Prostate gland (tissue), 2 donors: Measurements from ENCODE around the gene DTX1. TPM values are rescaled to one million over a fixed set of nuclear protein-coding genes. Genes with fewer than 3 reads are reported as not detected.

Experiments
- DNase-seq: peaks from one replicate; pipeline ENCODE4 v3.0.0-alpha.2; 2019; ENCODE audit warnings: low spot score
- H3K27ac ChIP-seq, 2 donors: fragments of 200-600 bp; sonication (generic); 2 replicates each; pipeline ENCODE4 v1.5.1; 2017 to 2019
- H3K27me3 ChIP-seq: fragments of 200-600 bp; sonication (generic); replicated peaks from 2 replicates; pipeline ENCODE4 v1.5.1; 2019; ENCODE audit not compliant: insufficient read depth
- H3K36me3 ChIP-seq, 2 donors: fragments of 200-600 bp; sonication (generic); 1 replicate in 1 of 2; 2 replicates in 1 of 2; pipeline versions ENCODE4 v1.5.1 to v1.8.1; 2017 to 2019
- H3K4me1 ChIP-seq: fragments of 200-600 bp; sonication (generic); replicated peaks from 2 replicates; pipeline ENCODE4 v1.5.1; 2019
- H3K4me3 ChIP-seq, 2 donors: fragments of 200-600 bp; sonication (generic); 2 replicates each; pipeline ENCODE4 v1.5.1; 2017 to 2019
- H3K9me3 ChIP-seq: fragments of 200-600 bp; sonication (generic); 2 replicates; pipeline ENCODE4 v1.5.1; 2017
- POLR2A ChIP-seq: fragments of 450-650 bp; IDR thresholded peaks from one replicate; pipeline ENCODE4 v1.6.1; 2016; ENCODE audit warnings: antibody characterized with exemption, mild to moderate bottlenecking
- POLR2AphosphoS5 ChIP-seq: sonication (generic); formaldehyde crosslinking; IDR thresholded peaks from one replicate; pipeline ENCODE4 v1.6.1; 2017; ENCODE audit warnings: antibody characterized with exemption
- WGBS: methylation state at CpG from one replicate; pipeline ENCODE4 v1.1.5; 2018; 5-methylcytosine and 5-hydroxymethylcytosine counted together
- intact Hi-C: fragments of 100-400 bp; cut with DNase I; formaldehyde crosslinking; loops from one replicate; pipeline ENCODE4 v1.14.2; 2022
- total RNA-seq, 2 donors: library from RNA; depleted of rRNA; stranded (reverse); fragments of >200 nt; gene quantifications; one replicate each; pipeline ENCODE4 v1.1.0, GENCODE V29; 2016
- TF ChIP-seq, protein P1 (sequence below), 4 experiments: fragments of 200-600 bp in 2 of 4; fragments of 450-650 bp in 2 of 4; sonication (generic) in 2 of 4; IDR thresholded peaks; 1 replicate in 3 of 4; 2 replicates in 1 of 4; pipeline ENCODE4 v1.5.1; 2016 to 2019; ENCODE audit warnings: antibody characterized with exemption in 4 of 4, mild to moderate bottlenecking in 2 of 4, moderate library complexity in 2 of 4

DTX1 gene
- total RNA-seq, 2 donors from 2014 or later: 2.6 to 21.2 TPM

DNA sequence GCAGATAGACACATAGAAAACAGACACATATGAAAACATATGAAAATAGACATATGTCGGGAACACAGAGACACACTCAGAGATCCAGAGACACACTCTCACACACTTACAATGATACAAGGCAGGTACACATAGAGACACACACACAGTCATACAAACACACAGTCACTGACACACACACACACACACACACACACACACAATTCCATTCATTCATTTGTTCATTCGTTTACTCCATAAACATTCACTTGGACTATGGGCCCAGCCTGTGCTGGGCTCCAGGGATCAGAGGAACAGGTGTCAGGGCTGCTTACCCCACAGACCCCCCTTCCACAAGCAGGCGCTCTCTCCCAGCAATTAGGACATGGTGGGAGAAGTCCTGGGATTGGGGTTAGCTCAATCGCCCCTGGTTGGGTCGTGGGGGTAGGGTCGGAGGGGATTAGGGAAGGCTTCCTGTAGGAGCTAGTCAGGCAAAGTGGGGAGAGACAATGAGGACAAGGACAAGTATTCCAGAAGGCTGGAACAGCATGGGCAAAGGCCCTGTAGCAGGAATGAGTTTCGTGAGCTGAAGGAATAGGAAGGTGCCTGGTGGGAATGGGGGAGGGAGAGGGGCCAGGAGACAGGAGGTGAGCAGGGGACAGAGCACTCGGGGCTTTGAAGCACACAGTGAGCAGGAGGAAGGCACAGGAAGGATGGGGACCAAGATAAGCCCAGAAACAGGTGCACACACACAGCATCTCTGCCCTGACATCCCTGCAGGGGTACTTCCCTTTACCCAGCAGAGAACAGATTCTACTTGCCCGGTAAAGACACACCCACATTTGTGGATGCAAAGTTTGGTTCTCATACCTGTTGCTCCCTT is 72.5 kb downstream of the DTX1 start:
- Histone ChIP-seq H3K27ac (no peak overlapping the region), H3K36me3 (no peaks in the 10 kb centered on the region), H3K9me3 (no peaks in the 10 kb centered on the region), H3K4me1 (no peaks in the 10 kb centered on the region), H3K4me3 (no peak overlapping the region), H3K27me3 (no peaks in the 10 kb centered on the region)
- 58% methylated on average over 9 of the region's 9 CpGs for WGBS
- intact Hi-C loops: no loop called here
- DNase-seq: no peak
- TF ChIP-seq POLR2A (no peak), POLR2AphosphoS5 (no peak)
- TF ChIP-seq, protein P1, sequence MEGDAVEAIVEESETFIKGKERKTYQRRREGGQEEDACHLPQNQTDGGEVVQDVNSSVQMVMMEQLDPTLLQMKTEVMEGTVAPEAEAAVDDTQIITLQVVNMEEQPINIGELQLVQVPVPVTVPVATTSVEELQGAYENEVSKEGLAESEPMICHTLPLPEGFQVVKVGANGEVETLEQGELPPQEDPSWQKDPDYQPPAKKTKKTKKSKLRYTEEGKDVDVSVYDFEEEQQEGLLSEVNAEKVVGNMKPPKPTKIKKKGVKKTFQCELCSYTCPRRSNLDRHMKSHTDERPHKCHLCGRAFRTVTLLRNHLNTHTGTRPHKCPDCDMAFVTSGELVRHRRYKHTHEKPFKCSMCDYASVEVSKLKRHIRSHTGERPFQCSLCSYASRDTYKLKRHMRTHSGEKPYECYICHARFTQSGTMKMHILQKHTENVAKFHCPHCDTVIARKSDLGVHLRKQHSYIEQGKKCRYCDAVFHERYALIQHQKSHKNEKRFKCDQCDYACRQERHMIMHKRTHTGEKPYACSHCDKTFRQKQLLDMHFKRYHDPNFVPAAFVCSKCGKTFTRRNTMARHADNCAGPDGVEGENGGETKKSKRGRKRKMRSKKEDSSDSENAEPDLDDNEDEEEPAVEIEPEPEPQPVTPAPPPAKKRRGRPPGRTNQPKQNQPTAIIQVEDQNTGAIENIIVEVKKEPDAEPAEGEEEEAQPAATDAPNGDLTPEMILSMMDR (IDR thresholded peaks at IDR 0.05): no peak

DNA sequence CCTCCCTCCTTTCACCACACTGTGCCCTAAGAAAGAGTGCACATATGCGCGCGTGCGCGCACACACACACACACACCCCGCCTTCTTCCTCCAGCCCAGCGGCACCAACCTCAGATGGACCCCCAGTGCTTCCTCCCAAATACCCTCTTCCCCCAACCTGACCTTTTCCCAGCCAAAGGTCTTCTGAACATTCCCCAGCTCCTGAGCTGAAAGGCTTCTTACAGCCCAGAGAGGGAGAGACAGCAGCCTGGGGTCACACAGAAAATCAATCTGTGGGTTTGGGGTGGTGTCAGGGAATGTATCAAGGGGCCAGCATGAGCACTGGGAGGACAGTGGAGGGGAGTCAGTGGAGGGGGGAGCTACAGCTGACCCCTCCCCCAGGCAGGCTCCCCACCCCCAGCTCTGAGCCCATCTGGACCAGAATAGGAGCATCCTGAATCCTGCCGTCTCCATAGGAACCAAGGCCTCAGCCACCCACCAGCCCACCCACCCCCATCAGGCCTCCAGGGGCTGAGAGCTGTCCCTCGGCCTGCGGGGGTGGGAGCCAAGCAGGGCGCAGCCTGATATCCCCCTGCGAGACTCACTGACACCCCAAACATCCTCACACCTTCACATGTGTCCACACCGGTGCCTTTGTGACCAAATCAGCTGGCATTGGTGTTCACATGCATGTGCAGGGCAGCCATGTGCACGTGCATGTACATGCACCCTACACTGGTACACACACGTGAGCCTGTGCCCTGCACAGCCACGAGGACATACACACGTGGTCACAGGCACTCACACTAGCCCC is 73.3 kb downstream of the DTX1 start:
- intact Hi-C loops: no loop called here
- Histone ChIP-seq H3K4me1 (no peaks in the 10 kb centered on the region), H3K27me3 (no peaks in the 10 kb centered on the region), H3K4me3 (no peak overlapping the region), H3K9me3 (no peaks in the 10 kb centered on the region), H3K36me3 (no peaks in the 10 kb centered on the region), H3K27ac (no peak overlapping the region)
- DNase-seq: no peak
- WGBS: 78% methylated on average over 17 of the region's 17 CpGs
- TF ChIP-seq POLR2AphosphoS5 (no peak), POLR2A (no peak)
- TF ChIP-seq, protein P1 (IDR thresholded peaks at IDR 0.05): no peak

DNA sequence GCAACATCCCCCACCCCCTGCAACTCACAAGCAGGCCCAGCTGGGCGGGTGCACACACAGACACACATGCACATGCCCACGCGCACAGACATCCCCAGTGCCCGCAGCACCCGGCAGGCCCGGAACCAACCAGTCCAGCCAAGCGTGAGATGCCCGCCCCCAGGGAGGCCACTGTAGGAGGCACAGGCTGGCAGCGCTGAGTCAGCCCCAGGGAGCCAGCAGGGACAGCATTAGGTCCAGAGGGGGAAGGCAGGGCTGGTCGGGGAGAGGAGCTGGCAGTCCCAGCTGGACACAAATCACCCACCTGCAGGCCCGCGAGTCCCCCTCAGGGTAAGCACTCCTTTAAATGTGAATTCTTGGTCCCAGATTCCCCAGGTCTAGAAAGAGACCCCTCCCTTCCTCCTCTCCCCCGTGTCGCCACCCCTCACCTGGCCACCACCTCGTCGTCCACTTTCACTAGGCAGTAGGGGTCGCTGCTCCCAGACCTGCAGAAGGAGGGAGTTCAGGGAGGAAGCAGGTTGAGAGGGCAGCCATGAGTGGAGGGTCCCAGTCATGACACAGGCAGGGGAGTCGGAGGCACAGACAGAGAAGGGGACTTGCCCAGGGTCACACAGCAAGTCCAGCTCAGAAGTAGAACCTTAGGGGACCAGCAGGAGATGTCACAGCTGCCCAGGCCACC is 74.1 kb downstream of the DTX1 start:
- Histone ChIP-seq H3K27ac (no peak overlapping the region), H3K27me3 (peaks cover 7% of the 10 kb centered on the region), H3K4me1 (no peaks in the 10 kb centered on the region), H3K9me3 (no peaks in the 10 kb centered on the region), H3K4me3 (no peak overlapping the region), H3K36me3 (no peaks in the 10 kb centered on the region)
- DNase-seq: no peak
- TF ChIP-seq, protein P1 (IDR thresholded peaks at IDR 0.05): no peak
- TF ChIP-seq POLR2A (no peak), POLR2AphosphoS5 (no peak)
- intact Hi-C loops: no loop called here
- 46% methylated on average over 18 of the region's 18 CpGs for WGBS

DNA sequence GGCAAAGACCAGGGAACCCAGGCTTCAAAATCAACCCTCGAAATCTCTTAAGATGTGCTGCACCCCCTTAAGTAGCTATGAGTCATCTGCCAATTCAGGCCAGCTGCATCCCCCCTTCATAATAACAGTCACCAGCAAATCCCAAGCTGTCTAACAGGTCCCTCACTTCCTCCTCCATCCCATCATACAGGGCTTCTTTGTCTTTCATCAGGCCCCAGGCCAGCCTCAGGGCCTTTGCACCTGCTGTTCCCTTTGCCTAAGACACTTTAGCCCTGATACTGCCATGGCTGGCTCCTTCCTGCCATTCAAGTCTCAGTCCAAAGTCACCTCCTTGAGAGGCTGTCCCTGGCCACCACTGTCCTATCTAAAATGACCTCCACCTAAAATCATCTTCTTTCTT is 75.0 kb downstream of the DTX1 start:
- no peak for TF ChIP-seq POLR2A
- TF ChIP-seq, protein P1 (IDR thresholded peaks at IDR 0.05): no peak
- TF ChIP-seq POLR2AphosphoS5: no peak
- H3K27me3 ChIP-seq: peaks cover 10% of the 10 kb centered on the region
- no peak overlapping the region for H3K27ac ChIP-seq
- no peaks in the 10 kb centered on the region for H3K4me1 ChIP-seq
- intact Hi-C loops: no loop called here
- no peaks in the 10 kb centered on the region for H3K36me3 ChIP-seq
- 67% methylated on average over 1 of the region's 1 CpG for WGBS
- H3K4me3 ChIP-seq: no peak overlapping the region
- no peak for DNase-seq
- H3K9me3 ChIP-seq: no peaks in the 10 kb centered on the region
